Measurements from ENCODE around the gene CCDC13. TPM values are rescaled to one million over a fixed set of nuclear protein-coding genes. Genes with fewer than 3 reads are reported as not detected.

CCDC13 gene
- total and polyA plus RNA-seq, 2 experiments from 2014 or later = 0.27 to 0.45 TPM

- TF ChIP-seq CTCF (conservative IDR thresholded peaks at IDR 0.05; ENCODE audit: low read depth in 2 of 2) = no peak
- no peak for TF ChIP-seq CREB1 (CRISPR knock-in tag; IDR thresholded peaks at IDR 0.05; ENCODE audit: low read depth)
Measured at GRCh38 chr3:42741796-42742195, 31.3 kb downstream of the CCDC13 start (continued).

- no peak overlapping the region for H3K4me3 Mint-ChIP-seq
- Histone ChIP-seq H3K9me2 (ENCODE audit: insufficient read depth) (0 out of 2 replicates have a peak, but pooled peaks cover 2% of the 10 kb centered on the region), H3F3A (replicated peaks; ENCODE audit: low read depth) (no peaks in the 10 kb centered on the region), H3K4me3 (no peak overlapping the region), H3K4me1 (ENCODE audit: insufficient read depth) (no peaks in the 10 kb centered on the region), H3K36me3 (ENCODE audit: insufficient read depth) (no peaks in the 10 kb centered on the region), H3K4me2 (no peak overlapping the region), H3K27ac (ENCODE audit: low read depth) (no peak overlapping the region), H3K27me3 (ENCODE audit: insufficient read depth) (no peaks in the 10 kb centered on the region), H2AFZ (no peak overlapping the region), H3K79me2 (replicated peaks; ENCODE audit: insufficient read depth) (no peaks in the 10 kb centered on the region), H4K20me1 (replicated peaks; ENCODE audit: insufficient read depth) (no peaks in the 10 kb centered on the region)
- peaks cover 6% of the 10 kb centered on the region; the same call in 1 of the 3 replicates for H3K9me3 Mint-ChIP-seq
- H3K27ac Mint-ChIP-seq = peak overlapping the region; percentile 48; the same call in 1 of the 2 replicates
- DNase-seq (ENCODE audit: low spot score) (no peak), ATAC-seq (no peak)
- H3K4me1 Mint-ChIP-seq = peaks cover 10% of the 10 kb centered on the region; the same call in 2 of the 3 replicates
- H3K27me3 Mint-ChIP-seq (ENCODE audit: insufficient read depth, low read depth, poor library complexity) = peaks cover 4% of the 10 kb centered on the region
- H3K36me3 Mint-ChIP-seq (ENCODE audit: low read depth) = no peaks in the 10 kb centered on the region
- no peak for TF ChIP-seq POLR2AphosphoS5 (IDR thresholded peaks at IDR 0.05; ENCODE audit: low read depth)
- TF ChIP-seq JUNB (IDR thresholded peaks at IDR 0.05; ENCODE audit: unreplicated experiment) = no peak
- TF ChIP-seq STAT1 (IDR thresholded peaks at IDR 0.05; ENCODE audit: unreplicated experiment) = no peak
- TF ChIP-seq EZH2phosphoT487 (IDR thresholded peaks at IDR 0.05; ENCODE audit: unreplicated experiment) = no peak
- no peak for TF ChIP-seq ZNF114 (CRISPR knock-in tag; IDR thresholded peaks at IDR 0.05)
- no peak for TF ChIP-seq ETS1 (IDR thresholded peaks at IDR 0.05)
- no peak for TF ChIP-seq ZNF331 (CRISPR knock-in tag; IDR thresholded peaks at IDR 0.05; ENCODE audit: low read depth)
- TF ChIP-seq CTCF (conservative IDR thresholded peaks at IDR 0.05; ENCODE audit: low read depth in 2 of 2) = no peak
- TF ChIP-seq CREB1 (CRISPR knock-in tag; IDR thresholded peaks at IDR 0.05; ENCODE audit: low read depth) = no peak
- no peak for TF ChIP-seq ZNF462 (CRISPR knock-in tag; IDR thresholded peaks at IDR 0.05)
- no peak for TF ChIP-seq EZH2 (IDR thresholded peaks at IDR 0.05; ENCODE audit: low read depth, unreplicated experiment)
- no peak for TF ChIP-seq NANOG (IDR thresholded peaks at IDR 0.05; ENCODE audit: borderline replicate concordance)
Measured at GRCh38 chr3:42739401-42740158, 33.5 kb downstream of the CCDC13 start.
